Epidermal melanocyte (primary cell): ENCODE measurements around the gene CALML6.
"Not testable (repeated sequence)": the region's sequence is repeated elsewhere in the genome, so short reads cannot be mapped to it uniquely, and the experiment has no call there.

ENCODE experiments used
- DNase-seq: peaks from one replicate; pipeline ENCODE4 v3.0.0; 2011; ENCODE audit warnings: low spot score; ENCODE audit not compliant: insufficient read length

The CALML6 gene

DNA sequence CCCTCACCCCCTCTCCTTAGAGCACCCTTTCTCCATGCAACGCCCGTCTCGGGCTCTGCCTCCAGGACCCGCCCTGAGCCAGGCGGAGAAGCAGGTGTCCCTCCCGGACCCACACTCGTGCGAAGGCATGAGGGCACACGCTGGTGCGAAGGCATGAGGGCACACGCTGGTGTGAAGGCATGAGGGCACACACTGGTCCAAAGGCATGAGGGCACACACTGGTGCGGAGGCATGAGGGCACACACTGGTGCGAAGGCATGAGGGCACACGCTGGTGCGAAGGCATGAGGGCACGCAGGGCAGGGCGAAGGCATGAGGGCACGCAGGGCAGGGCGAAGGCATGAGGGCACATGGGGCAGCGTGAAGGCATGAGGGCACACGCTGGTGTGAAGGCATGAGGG is 9.8 kb downstream of the CALML6 start:
- DNase-seq: no peak

DNA sequence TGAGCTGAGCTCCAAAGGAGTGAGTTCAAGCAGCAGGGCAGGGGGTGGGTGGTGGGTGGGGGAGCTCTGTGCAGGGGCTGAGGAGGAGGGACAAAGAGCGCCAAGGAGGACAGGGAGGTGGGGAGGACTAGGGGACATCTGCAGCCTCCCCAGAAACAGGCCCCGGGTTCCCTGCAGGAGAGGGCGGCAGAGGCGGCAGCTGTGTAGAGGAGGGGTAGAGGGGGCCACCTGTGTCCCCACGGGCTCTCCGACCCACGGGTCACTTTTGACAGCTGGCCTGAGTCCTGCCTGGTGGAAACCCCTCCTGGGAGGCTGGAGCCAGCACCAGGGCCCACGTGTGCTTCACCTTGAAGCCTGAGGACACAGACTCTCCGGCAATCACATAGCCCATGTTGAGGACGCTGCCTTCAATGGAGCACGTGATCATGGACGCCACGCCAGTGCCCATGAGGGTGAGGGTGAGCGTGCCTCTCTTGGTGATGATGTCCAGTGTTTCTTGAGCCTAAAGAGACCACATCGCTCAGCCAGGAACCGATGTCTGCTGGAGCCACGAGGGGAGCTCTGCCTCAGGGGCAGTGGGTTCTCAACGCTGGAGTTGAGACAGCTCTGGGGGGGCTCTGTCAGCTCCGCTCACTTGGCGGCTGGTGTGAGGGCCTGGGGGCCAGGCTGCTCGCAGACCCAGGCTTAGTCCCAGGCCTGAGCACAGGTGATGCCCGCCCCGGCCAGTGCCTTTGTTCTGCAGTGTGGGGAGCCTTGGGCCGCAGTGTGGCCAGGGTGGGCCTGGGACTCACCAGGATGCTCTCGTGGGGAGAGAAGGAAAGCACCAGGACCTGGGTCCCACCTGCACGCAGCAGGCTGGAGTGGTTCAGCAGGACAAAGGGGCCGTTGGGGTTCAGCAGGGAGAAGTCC is 10.6 kb downstream of the CALML6 start:
- no peak for DNase-seq

DNA sequence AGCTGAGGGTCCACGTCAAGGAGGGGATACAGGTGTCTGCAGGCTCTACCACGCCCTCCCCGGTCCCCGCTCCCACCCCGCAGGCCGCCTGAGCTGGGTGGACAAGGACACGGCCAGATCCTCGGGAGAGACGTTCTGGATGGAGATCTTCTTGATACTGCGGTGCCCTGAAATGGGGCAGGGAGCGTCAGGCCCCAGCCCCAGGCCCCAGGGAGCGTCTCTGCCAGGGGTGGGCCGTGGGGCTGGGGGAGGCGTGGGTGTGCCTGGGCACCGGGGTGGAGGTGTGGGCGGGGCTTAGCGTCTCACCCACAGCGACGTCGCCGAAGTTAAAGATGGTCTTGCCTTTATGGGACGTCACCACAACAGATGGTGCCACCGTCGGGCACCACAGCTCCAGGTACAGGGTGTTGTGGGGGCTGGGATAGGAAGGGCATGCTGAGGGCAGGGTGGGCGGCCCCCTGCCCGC is 11.3 kb downstream of the CALML6 start:
- no peak for DNase-seq

DNA sequence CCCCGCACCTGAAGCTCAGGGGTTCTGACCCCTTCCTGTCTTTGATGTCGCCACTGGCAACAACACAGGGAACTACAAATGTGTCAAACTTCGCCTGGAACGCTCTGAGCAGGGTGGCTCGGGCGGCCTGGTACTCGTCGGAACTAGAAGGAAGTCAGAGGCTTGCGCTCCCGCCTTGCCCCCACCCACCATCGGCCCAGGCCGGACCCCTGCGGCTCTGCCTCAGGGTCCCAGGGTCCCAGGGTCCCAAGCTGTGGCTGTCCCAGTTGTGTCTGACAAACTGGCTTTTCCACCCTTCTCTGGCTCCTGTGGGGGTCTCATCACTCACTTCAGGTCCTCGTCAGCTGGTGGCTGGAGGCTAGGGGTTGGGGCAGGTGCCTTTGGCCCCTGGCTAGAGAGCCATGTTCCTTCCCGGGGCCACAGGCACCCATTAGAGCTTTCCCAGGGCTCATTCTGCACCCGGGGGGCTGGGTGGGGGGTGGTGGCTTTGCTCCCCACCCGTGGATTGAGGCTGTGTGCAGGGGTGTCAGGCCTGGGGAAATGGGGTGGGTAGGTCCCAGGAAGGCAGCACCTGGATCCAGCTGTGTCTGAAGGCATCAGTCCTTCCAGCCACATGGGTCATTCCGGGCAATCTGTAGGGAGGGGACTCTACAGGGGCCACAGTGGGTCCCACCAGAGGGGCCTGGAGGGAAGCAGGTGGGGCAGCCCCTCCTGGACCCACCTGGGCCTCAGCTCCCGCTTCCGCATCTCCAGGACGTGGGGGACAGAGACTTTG is 12.0 kb downstream of the CALML6 start:
- no peak for DNase-seq

DNA sequence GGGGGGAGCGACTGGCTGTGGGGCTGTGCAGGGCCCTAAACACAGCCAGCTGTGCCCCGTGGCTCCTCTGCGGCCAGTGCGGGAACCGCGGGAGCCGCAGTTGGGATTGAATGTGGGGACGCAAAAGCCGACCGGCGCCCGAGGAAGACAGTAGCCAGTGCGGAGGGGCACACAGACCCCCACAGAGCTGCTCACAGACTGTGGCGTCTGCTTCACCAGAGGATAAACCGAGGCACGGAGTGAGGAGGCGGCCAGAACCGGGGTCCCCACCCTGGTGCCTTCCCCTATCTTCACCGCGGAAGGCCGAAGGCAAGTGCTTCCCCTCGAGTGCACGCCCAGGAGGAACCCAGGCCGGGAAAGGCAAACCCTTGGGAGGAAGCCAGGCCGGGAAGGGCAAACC is 12.7 kb downstream of the CALML6 start:
- no peak for DNase-seq

DNA sequence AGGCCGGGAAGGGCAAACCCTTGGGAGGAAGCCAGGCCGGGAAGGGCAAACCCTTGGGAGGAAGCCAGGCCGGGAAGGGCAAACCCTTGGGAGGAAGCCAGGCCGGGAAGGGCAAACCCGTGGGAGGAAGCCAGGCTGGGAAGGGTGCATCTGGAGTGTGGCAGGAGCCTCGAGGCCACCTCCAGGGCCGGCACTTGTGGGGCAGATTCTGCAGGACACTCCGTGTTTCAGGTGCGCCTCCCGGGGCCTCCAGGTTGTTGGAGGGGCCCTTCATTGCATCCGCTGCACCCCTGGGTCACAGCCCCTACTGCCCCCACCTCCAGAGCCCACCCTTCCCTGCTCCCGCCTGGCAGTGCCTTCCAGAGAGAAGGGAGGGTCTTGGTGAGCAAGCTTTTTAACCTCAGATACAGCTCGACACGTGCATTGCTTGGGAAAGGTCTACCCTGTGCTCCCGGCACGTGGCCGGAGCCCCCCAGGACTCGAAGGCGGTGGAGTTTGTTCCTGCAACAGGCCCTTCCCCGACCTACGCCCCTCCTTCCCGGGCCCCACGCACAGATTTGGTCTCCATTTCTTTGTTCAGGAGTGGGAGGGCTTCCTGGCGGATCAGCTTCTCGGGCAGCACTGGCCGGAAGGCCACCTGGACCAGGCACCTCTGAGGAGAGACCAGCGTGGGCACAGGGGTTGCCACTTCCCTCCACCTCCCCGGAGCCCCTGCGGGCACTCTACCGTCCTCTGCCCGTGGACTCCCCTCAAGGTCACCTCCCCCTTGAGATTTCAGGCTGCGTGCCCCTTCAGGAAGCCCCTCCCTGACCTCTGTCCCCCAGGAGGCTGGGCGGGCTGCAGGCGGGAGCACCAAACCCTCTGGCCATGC is 13.4 kb downstream of the CALML6 start:
- no peak for DNase-seq

DNA sequence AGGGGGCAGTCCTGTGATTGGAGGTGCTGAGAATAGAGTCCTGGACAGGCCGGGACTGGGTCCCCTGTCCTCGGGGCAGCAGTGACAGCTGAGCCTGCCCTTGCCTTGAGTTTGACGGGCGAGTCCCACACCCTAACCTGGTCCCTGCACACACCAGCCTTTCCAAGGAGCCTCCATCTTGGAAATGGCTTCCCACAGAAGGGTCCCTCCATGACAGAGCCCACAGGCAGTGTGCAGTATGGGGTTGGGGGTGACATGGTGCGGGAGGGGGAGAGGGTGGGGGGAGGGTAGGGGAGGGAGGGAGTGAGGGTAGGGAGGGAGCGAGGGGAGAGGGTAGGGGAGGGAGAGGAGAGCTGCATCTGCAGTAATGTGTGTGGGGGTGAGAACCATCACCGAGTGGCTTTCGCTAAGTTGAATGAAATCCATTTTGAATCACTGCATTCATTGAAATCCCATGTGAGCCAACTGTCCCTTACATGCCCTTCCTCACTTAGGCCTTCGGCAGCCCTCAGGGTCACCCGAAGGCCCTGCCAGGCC is 14.1 kb downstream of the CALML6 start:
- DNase-seq: no peak

DNA sequence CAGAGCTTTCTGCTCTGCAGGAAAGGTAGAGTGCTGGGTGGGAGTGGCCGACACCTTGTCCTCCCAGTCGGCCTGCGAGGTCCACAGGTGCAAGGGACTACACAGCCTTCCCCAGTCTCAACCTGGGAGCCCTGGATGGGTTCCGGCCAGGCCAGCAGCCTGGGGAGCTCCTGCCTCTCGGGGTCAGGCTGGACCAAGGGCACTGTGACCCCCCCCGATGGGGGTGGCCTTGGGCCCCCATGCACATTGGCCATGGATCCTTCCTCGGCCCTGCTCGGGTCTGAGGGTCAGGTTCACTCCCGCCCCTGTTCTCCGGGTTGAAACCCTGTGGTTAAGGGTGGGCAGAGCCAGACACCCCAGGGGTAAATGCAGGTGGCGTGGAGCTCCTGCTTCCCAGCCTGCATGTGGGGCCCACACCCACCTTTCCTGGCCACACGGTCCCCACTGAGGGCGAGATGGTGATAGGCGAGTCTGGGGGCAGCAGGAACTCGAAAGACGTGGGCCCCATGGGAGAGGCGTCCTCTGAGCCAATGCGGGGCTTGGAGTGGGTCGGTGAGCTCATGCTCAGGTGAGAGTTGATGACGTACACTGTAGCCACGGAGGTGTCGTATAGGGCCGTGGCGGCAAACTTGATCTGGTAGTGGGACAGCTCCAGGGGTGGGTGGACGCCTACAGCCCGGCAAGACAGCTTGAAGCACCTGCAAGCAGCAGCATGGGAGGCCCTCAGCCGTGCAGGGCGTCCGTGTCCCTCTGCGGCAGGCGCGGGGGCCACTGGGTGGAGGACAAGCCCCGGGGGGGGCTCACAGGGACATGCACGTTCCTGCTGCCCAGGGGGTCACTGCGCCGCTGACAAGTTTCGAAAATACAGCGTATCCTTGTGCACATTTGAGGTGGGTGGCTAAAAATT is 14.8 kb downstream of the CALML6 start:
- DNase-seq: no peak

DNA sequence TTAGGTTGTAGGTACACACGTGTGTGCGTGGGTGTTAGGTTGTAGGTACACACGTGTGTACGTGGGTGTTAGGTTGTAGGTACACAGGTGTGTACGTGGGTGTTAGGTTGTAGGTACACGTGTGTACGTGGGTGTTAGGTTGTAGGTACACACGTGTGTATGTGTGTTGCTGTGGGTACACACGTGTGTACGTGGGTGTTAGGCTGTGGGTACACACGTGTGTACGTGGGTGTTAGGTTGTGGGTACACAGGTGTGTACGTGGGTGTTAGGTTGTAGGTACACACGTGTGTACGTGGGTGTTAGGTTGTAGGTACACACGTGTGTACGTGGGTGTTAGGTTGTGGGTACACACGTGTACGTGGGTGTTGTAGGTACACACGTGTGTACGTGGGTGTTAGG is 19.8 kb downstream of the CALML6 start:
- not testable (repeated sequence) for DNase-seq

DNA sequence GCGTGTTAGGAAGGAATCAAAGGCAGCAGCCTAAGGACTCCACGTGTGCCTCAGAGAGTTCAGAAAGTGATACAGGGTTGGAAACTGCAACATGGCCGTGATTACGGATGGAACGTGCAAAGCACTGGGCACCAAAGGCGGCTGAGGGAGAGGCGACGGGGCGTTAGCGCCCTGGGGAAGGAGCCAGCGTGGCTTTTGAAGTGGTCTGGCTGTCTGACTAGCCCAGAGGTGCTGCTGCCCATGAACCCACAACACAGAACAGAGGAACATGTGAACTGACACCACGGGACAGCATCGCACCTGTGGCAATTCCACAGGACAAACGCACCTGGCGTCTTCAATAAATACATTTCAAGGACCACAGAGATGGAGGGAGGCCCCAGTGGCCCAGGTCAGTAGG is 22.0 kb downstream of the CALML6 start:
- no peak for DNase-seq

DNA sequence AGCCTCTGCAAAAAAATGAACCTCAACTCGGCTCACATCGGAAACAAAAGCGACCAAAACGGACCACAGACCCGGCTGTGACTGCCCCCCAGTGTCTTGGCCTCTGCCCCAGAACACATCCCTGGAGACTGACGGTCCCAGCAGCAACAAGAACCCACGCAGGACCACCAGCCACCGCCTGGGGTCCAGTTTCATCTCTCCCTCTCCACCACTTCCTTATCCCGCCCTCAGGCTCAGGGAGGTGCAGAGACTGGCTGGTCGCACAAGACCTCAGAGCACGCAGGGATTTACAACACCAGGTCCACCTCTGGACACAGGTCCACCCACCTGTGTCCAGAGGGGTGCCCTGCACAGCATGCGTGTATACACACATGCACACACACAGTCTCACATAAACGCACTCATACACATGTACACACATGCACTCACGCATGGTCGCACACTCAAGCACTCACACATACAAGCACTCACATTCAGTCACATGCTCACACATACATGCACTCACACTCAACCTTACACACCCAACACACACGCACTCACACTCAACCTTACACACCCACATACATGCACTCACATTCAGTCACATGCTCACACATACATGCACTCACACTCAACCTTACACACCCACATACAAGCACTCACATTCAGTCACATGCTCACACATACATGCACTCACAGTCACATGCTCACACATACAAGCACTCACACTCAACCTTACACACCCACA is 22.7 kb downstream of the CALML6 start:
- no peak for DNase-seq

DNA sequence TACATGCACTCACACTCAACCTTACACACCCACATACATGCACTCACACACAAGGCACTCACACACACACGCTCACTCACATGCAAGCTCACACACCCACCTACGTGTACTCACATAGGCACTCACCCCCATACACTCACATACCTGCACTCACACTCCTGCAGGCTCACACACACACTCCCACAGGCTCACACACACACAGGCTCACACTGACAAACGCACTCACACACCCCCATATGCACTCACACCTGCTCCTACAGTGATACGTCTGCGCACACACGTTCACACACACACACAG is 23.2 kb downstream of the CALML6 start:
- no peak for DNase-seq

DNA sequence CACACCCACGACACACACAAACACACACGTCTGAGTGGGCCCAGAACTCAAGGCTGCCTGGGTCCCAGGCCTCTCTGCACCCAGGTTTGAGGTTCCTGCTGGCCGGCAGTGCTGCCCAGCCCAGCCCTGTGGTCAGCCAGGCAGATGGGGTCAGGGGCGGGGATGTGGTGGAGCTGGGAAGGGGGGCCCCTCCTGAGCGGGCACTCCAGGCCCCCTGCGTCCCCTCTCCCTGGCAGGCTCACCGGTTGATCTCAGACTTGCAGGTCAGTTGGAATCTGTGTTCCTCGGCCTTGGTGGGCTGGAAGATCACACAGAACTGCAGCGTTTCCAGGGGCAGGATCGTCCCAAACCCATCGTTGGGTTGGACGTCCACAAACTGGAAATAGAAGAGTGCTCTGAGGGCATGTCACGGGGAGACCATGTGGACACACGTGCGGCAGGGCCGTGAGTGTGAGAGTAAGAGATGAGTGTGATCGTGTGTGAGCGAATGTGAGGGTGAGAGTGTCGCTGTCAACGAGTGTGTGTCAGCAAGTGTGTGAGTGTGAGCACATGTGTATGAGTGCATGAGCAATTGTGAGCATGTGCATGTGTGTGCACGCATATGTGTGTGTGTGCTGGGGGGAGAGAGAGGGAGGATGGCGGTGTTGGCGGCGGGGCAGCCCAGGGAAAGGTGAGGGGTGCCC is 23.7 kb downstream of the CALML6 start:
- DNase-seq: no peak

DNA sequence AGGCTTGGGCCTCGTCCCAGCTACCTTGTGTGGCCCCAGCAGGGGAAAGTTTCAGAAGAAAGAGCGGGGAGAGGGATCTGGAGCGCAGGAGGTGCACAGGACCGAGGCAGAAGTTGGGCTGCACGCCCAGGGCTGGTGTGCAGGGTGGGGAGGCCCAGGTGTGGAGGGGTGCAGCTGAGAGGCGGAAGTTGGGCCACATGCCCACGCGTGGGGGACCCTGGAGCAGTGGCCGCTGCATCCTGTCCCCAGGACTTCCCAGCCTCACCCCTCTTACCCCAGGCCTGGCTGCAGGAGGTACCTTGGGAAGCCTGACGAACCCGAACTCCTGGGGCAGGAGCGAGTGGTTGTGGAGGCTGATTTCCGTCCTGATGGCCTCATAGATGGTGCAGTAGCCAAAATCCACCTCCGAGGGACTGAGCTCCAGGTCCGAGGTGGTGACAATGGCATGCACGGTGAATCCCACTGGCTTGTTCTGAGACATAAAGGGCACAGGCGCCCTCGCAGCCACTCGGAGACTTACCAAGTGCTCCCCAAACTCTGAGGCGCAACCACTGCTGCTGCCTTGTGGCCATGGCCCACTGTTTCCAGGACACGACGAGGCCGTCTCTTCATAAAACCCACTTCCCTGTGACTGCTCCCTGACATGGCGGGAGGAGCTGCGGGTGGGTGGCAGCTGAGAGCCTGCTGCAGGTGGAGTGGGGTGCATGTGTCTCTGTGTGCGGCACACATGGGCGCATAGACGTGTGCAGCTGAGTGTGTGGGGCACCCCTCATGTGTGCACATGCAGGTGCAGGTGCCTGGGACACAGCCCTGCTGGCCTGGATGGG is 24.4 kb downstream of the CALML6 start:
- no peak for DNase-seq

DNA sequence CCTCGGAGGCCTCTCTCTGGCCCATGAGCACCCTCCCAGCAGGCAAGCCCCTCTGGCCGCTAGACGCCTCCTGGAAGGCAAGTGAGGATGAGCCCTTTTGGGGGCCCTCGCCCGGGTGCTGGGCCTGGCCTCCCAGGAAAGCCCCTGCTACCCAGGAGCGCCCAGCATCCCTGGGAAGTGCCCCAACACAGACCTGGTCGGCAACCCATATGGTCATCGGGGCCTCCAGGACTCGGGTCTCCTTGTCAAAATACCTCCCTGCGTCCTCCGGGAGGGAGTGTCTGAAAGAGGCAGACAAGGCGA is 25.0 kb downstream of the CALML6 start:
- DNase-seq: no peak

DNA sequence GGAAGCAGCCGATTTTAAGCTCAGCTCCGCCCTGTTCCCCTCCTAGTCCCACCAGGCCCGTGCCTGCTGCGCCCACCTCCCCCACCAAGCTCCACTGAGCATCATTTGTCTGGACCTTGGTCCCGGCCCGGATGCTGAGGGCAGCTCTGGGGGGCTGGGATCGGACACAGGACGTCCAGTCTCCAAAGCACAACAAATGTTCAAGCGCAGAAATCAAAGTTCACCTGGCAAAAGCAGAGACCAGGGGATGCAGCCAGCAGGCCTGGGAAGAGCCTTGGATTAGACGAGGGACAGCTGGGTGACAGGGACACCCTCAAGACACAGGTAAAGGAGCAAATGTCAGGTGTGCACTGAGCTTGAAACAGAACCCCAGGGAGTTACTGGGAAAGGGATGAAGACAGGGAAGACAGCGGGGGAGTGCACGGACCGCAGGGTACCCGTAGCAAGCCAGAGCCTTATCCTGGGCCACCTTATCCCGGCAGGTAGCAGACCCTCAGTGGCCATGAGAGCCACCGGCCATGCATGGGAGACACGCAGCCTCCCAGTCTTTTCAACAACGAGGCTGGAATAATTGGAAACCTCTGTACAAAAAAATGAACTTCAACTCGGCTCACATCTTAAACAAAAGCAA is 26.3 kb downstream of the CALML6 start:
- DNase-seq: no peak

DNA sequence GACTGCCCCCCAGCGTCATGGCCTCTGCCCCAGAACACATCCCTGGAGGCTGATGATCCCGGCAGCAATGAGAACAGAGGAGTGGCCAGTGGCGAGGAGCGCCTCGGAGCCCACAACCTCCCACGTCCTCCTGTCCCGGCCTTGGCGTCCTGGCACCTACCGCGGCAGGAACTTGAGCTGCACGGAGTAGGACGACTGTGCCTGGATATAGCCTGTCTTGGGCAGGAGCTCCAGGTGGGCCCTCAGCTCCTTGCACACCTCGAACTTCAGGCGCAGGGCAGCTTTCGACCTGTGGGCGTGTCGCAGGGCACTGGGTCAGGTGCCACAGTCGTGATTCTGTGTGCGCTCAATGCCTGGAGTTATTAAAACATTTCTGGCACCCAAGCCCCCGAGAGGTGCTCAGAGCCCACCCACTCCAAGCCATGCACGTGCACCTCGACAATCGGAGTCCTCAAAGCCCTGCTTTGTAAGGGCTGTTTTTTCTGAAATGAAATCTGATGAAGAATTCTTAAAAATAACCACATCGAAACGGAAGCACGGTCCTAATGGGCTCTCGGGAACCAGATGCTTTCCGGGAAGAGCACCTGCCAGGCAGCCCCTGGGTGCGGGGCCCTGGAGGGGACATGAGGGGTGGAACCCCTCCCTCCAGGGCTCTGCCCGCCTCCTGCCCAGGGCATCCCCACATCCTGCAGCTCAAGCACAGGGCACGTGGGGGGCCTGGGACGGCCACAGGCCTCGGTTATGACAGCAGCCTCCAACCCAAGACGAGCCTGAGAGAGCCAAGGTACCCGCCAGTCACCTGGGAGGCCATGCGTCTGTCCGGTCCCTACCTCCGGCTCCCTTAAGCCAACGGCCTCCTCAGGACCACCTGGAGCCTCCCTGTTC is 27.1 kb downstream of the CALML6 start:
- DNase-seq: no peak
